Middle frontal gyrus (tissue), 1 donor: ENCODE measurements around the gene NUDT13.
"Not testable (repeated sequence)": the region's sequence is repeated elsewhere in the genome, so short reads cannot be mapped to it uniquely, and the experiment has no call there.

Experiments
- DNase-seq: peaks from one replicate; pipeline ENCODE4 v3.0.0-alpha.2; 2015; ENCODE audit warnings: low spot score; ENCODE audit errors: extremely low spot score

NUDT13 gene

DNA sequence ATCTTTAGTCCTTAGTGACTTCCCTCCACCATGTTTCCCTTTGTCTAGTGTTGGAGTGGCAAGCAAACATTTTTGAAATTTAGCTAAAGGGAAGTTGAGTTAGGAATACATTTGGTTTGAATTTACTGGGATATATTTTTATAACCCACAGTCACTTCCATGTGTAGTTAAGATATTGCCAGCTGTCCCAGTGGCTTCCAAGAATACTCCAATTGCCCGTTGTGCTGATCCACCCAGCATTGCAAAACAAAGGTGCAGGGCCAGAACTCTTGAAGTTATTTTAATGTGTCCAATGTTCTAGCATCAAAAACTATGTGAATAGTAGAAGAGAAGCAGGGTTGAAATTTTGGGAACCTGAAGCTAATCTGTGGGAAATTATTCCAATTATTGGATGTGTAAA lies 11.1 kb upstream of the NUDT13 start:
- no peak for DNase-seq

GRCh38 chr10:73106301-73106700 lies 4.0 kb upstream of the NUDT13 start:
- no peak for DNase-seq

- not testable (repeated sequence) for DNase-seq
Measured at GRCh38 chr10:73109248-73109652, 1.0 kb upstream of the NUDT13 start.

GRCh38 chr10:73112032-73112431 lies 1.8 kb downstream of the NUDT13 start:
- DNase-seq = not testable (repeated sequence)

- DNase-seq = no peak
Measured at GRCh38 chr10:73113551-73113950, 3.3 kb downstream of the NUDT13 start.

DNA sequence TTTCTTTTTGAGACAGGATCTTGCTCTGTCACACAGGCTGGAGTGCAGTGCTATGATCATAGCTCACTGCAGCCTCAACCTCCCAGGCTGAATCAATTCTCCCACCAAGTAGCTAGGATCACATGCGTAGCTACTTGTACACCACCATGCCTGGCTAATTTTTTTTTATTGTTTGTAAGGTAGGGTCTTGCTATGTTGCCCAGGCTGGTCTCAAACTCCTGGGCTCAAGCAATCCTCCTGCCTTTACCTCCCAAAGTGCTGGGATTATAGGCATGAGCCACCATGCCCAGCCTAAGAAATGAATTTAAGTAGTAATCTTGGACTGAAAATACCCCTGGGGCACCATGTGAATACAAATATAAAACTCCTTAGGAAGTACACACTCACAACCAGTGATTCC lies 5.8 kb downstream of the NUDT13 start:
- DNase-seq = no peak

GRCh38 chr10:73117976-73118743 lies 7.9 kb downstream of the NUDT13 start:
- no peak for DNase-seq

GRCh38 chr10:73119457-73119856 lies 9.2 kb downstream of the NUDT13 start:
- no peak for DNase-seq

DNA sequence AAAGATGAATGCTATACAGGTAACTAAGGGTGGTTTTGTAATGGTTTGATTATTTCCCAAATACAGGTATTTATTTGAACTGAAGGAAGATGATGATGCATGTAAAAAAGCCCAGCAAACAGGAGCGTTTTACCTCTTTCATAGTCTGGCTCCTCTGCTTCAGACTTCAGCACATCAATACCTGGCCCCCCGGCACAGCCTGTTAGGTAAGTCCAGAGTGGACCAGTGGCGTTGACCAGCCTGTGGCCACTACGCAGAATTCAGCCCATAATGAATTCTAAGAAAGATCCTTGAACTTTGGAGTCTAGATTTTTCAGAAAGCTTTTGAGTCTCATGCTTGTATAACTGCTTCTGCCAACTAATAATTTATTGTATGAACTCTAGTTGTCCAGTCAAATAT lies 9.7 kb downstream of the NUDT13 start:
- no peak for DNase-seq

GRCh38 chr10:73126343-73126742 lies 16.1 kb downstream of the NUDT13 start:
- no peak for DNase-seq

DNA sequence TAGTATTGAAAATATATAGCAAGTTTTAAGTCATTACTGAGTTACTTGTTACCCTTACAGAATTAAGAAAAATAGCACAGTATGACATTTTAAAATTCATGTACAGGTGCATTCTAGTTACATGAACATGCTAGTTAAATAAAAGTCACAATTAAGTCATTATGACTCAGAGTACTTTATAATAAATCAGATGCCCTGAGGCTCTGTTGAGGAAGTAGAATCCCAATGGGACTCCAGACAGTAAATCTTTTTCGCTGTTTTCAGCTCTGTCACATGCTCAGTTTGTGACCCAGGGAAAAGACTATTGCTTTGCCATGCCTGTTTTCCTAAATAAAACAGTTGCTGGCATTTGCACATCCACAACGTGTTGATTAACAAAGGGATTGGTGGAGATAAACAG lies 21.0 kb downstream of the NUDT13 start:
- DNase-seq = no peak

GRCh38 chr10:73131913-73132686 lies 21.8 kb downstream of the NUDT13 start:
- DNase-seq = no peak

GRCh38 chr10:73134727-73135126 lies 24.5 kb downstream of the NUDT13 start:
- no peak for DNase-seq

GRCh38 chr10:73136627-73137026 lies 26.4 kb downstream of the NUDT13 start:
- no peak for DNase-seq

- no peak for DNase-seq
Measured at GRCh38 chr10:73139251-73139650, 29.0 kb downstream of the NUDT13 start.

GRCh38 chr10:73141603-73142002 lies 31.3 kb downstream of the NUDT13 start:
- DNase-seq = no peak

GRCh38 chr10:73150633-73151413 lies 40.6 kb downstream of the NUDT13 start:
- DNase-seq = not testable (repeated sequence)

DNA sequence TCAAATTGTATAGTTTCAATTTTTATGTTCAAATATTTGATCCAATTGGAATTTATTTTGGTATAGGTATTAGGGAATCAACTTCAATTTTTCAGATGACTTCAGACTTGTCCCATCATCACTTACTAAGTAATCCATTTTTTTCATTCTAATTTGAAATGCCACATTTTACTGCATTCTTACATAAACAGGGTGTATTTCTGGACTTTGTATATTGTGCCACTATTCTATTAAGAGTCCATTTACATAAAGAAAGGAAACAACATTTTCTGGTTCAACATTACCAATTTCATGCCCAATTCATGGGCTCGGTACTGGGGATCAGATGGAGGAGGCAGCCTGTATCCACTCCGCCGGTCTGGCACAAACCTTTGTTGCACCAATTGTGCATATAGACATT lies 41.8 kb downstream of the NUDT13 start:
- no peak for DNase-seq

- DNase-seq = no peak
Measured at GRCh38 chr10:73156054-73156453, 45.8 kb downstream of the NUDT13 start.

- peak; percentile 21 for DNase-seq
Measured at GRCh38 chr10:73159038-73159648, 48.9 kb downstream of the NUDT13 start.

- DNase-seq = no peak
Measured at GRCh38 chr10:73161079-73161478, 50.8 kb downstream of the NUDT13 start.

GRCh38 chr10:73161662-73162061 lies 51.4 kb downstream of the NUDT13 start:
- DNase-seq = no peak
